Lower leg skin (tissue), 4 donors: ENCODE data around the gene VPS50. TPM values are rescaled to one million over a fixed set of nuclear protein-coding genes. Genes with fewer than 3 reads are reported as not detected.
"Not testable (repeated sequence)": the region's sequence is repeated elsewhere in the genome, so short reads cannot be mapped to it uniquely, and the experiment has no call there.

Experiments used
- DNase-seq, 2 donors: peaks; one replicate each; pipeline ENCODE4 v3.0.0-alpha.2; 2019; ENCODE audit warnings: low spot score in 2 of 2
- H3K4me3 ChIP-seq: fragments of 200-600 bp; sonication (generic); 2 replicates; pipeline ENCODE4 v1.5.1; 2017; ENCODE audit warnings: mild to moderate bottlenecking, low read depth; ENCODE audit not compliant: poor library complexity, severe bottlenecking
- CTCF ChIP-seq, 3 donors: fragments of 450-650 bp; IDR thresholded peaks; one replicate each; pipeline ENCODE4 v1.5.1; 2016; ENCODE audit warnings: antibody characterized with exemption in 3 of 3, mild to moderate bottlenecking in 3 of 3, moderate library complexity in 2 of 3
- POLR2A ChIP-seq, 2 donors: fragments of 450-650 bp; IDR thresholded peaks; one replicate each; pipeline ENCODE4 v1.6.1; 2016 to 2017; ENCODE audit warnings: antibody characterized with exemption in 2 of 2, mild to moderate bottlenecking in 1 of 2, moderate library complexity in 1 of 2
- WGBS, 2 donors: methylation state at CpG; one replicate each; pipeline ENCODE4 v1.1.5; 2018; 5-methylcytosine and 5-hydroxymethylcytosine counted together
- intact Hi-C: fragments of 100-400 bp; cut with DNase I; formaldehyde crosslinking; loops from one replicate; pipeline ENCODE4 v1.15.0; 2023; ENCODE audit warnings: low total_unique reads
- total RNA-seq, 4 donors: library from RNA; depleted of rRNA; stranded (reverse); fragments of >200 nt; gene quantifications; one replicate each; pipeline ENCODE4 v1.1.0, GENCODE V29; 2016

VPS50 gene
- total RNA-seq, 4 donors from 2014 or later = 17.6 to 34.5 (median 24.6) TPM

GRCh38 chr7:93332172-93332571 lies 100.0 kb downstream of the VPS50 start:
- TF ChIP-seq CTCF (IDR thresholded peaks at IDR 0.05) (no peak), POLR2A (IDR thresholded peaks at IDR 0.05) (no peak)
- 82 to 92% methylated on average over 2 of the region's 2 CpGs for WGBS, 2 donors
- H3K4me3 ChIP-seq = no peak overlapping the region
- DNase-seq = no peak
- intact Hi-C loops = no loop called here

GRCh38 chr7:93337052-93337451 lies 104.9 kb downstream of the VPS50 start:
- TF ChIP-seq CTCF (IDR thresholded peaks at IDR 0.05) (no peak), POLR2A (IDR thresholded peaks at IDR 0.05) (no peak)
- H3K4me3 ChIP-seq = no peak overlapping the region
- intact Hi-C loops = no loop called here
- no peak for DNase-seq
- WGBS, 2 donors = 88 to 91% methylated on average over 2 of the region's 2 CpGs

- 96 to 97% methylated on average over 12 to 13 of the region's 13 CpGs for WGBS, 2 donors
Measured at GRCh38 chr7:93342178-93342577, 110.0 kb downstream of the VPS50 start.

GRCh38 chr7:93350338-93350737 lies 118.2 kb downstream of the VPS50 start:
- no peak overlapping the region for H3K4me3 ChIP-seq
- intact Hi-C loops = no loop called here
- TF ChIP-seq CTCF (IDR thresholded peaks at IDR 0.05) = no peak
- TF ChIP-seq POLR2A (IDR thresholded peaks at IDR 0.05) = no peak
- WGBS, 2 donors = 52 to 57% methylated on average over 2 of the region's 2 CpGs
- DNase-seq = no peak

More at GRCh38 chr7:93342178-93342577, 110.0 kb downstream of the VPS50 start:
- intact Hi-C loops, H3K4me3 ChIP-seq, DNase-seq: not testable (repeated sequence)

- DNase-seq = no peak
- TF ChIP-seq CTCF (IDR thresholded peaks at IDR 0.05) (no peak), POLR2A (IDR thresholded peaks at IDR 0.05) (no peak)
- WGBS, 2 donors = 84 to 94% methylated on average over 2 of the region's 2 CpGs
- H3K4me3 ChIP-seq = no peak overlapping the region
- intact Hi-C loops = no loop called here
Measured at GRCh38 chr7:93352881-93353280, 120.7 kb downstream of the VPS50 start.

DNA sequence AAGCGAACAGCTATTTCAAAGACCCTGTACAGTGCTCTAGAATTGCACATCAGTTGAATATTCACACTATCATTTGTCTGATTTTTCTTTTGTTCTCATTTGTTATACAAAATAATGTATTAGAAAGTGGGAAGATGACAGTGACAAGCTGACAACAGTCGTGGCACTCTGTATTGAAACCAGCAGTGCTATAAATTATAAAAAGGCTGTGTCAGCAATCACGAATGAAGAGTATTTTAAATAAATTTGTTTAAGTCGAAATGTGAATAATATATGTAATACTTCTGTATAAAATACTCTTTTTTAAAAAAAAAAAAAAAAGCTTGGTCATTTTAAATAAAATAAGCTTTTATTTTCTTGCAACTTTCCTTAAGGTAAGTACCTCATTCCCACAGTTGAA lies 122.6 kb downstream of the VPS50 start:
- no peak overlapping the region for H3K4me3 ChIP-seq
- 87 to 92% methylated on average over 4 of the region's 4 CpGs for WGBS, 2 donors
- DNase-seq = no peak
- intact Hi-C loops = no loop called here
- no peak for TF ChIP-seq POLR2A (IDR thresholded peaks at IDR 0.05)
- no peak for TF ChIP-seq CTCF (IDR thresholded peaks at IDR 0.05)
